Measurements from ENCODE around the gene PCDHGB7.
A peak's percentile ranks its signal among the peaks of the same experiment; 100 is the strongest.
"Not testable (repeated sequence)": the region's sequence is repeated elsewhere in the genome, so short reads cannot be mapped to it uniquely, and the experiment has no call there.

Gene PCDHGB7

DNA sequence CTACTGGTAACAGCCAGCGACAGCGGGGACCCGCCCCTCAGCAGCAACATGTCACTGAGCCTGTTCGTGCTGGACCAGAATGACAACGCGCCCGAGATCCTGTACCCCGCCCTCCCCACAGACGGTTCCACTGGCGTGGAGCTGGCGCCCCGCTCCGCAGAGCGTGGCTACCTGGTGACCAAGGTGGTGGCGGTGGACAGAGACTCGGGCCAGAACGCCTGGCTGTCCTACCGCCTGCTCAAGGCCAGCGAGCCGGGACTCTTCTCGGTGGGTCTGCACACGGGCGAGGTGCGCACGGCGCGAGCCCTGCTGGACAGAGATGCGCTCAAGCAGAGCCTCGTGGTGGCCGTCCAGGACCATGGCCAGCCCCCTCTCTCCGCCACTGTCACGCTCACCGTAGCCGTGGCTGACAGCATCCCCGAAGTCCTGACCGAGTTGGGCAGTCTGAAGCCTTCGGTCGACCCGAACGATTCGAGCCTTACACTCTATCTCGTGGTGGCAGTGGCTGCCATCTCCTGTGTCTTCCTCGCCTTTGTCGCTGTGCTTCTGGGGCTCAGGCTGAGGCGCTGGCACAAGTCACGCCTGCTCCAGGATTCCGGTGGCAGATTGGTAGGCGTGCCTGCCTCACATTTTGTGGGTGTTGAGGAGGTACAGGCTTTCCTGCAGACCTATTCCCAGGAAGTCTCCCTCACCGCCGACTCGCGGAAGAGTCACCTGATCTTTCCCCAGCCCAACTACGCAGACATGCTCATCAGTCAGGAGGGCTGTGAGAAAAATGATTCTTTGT is 22.9 kb upstream of the PCDHGB7 start:
- DNase-seq (ENCODE audit: low read depth in 3 of 3, low spot score in 1 of 3) = not testable (repeated sequence)

DNA sequence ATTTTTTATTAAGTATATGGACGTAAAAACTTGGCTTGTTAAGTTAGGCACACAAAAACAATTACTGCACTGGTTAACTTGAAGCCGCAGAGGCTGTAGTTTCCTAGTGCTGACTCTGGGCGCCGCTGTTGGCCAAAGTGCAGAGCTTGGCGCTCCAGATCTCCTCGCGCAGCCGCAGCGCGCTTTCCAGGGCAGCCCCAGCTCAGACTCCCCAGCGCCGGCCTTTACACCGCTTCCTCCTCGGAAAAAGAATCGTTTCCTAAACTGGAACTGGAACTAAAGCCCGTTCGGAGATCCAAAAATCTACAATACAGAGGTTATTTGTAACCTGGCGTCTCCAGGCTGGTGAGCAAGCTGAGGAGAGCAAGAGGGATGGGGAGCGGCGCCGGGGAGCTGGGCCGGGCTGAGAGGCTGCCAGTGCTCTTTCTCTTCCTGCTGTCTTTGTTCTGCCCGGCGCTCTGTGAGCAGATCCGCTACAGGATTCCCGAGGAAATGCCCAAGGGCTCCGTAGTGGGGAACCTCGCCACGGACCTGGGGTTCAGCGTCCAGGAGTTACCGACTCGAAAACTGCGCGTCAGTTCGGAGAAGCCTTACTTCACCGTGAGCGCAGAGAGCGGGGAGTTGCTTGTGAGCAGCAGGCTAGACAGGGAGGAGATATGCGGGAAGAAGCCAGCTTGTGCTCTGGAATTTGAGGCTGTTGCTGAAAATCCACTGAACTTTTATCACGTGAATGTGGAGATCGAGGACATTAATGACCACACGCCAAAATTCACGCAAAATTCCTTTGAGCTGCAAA is 19.5 kb upstream of the PCDHGB7 start, which contains the start of gene PCDHGB5:
Gene PCDHGB5, plus strand, starts transcription at position 192 of the 796 bp plus-strand sequence. Its CDS starts 181 bp downstream, at position 373.
- DNase-seq (ENCODE audit: low read depth in 3 of 3, low spot score in 1 of 3) = not testable (repeated sequence)

DNA sequence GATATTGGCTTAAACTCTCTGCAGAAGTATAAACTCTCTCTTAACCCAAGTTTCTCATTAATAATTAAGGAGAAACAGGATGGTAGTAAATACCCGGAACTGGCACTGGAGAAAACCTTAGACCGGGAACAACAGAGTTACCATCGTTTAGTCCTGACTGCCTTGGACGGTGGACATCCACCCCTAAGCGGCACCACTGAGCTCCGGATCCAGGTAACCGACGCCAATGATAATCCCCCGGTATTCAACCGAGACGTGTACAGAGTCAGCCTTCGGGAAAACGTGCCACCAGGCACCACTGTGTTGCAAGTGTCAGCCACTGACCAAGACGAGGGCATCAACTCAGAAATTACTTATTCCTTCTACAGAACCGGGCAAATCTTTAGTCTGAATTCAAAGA is 18.9 kb upstream of the PCDHGB7 start:
- no peak for DNase-seq (ENCODE audit: low read depth in 3 of 3, low spot score in 1 of 3)

DNA sequence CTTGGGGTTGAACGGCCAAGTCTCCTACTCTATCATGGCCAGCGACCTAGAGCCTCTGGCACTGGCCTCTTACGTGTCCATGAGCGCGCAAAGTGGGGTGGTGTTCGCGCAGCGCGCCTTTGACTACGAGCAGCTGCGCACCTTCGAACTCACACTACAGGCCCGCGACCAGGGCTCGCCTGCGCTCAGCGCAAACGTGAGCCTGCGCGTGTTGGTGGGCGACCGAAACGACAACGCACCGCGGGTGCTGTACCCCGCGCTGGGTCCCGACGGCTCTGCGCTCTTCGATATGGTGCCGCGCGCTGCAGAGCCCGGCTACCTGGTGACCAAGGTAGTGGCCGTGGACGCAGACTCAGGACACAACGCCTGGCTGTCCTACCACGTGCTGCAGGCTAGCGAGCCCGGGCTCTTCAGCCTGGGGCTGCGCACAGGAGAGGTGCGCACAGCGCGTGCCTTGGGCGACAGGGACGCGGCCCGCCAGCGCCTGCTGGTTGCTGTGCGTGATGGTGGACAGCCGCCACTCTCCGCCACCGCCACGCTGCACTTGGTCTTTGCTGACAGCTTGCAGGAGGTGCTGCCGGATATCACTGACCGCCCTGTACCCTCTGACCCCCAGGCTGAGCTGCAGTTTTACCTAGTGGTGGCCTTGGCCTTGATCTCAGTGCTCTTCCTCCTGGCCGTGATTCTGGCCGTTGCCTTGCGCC is 17.8 kb upstream of the PCDHGB7 start:
- no peak for DNase-seq (ENCODE audit: low read depth in 3 of 3, low spot score in 1 of 3)

DNA sequence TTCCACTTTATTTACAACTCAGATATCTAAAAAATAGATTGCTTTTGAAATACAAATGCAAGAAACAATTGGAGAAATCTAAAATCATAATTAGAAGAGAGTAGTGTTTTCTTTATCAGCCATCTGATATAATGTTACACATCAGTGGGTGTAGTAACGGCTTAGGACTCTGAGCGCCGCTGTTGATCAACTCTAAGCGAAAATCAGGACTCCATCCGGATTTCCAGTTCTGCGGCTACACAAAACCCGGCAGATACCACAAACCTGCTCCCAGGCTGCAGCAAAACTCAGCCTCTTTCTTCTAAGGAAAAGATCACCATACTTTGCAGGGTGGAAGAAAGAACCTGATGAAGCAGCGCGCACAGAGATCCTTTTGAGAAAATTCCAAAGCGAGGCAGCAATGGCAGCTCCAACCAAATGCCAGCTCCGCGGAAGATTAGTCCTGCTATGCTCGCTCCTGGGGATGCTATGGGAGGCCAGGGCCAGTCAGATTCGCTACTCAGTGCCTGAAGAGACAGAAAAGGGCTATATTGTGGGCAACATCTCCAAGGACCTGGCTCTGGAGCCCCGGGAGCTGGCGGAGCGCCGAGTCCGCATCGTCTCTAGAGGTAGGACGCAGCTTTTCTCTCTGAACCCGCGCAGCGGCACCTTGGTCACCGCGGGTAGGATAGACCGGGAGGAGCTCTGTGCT is 14.8 kb upstream of the PCDHGB7 start, which contains the start of gene PCDHGA9:
Gene PCDHGA9, plus strand, starts transcription at position 226 of the 691 bp plus-strand sequence. Its CDS starts 175 bp downstream, at position 401.
- no peak for DNase-seq (ENCODE audit: low read depth in 3 of 3, low spot score in 1 of 3)

DNA sequence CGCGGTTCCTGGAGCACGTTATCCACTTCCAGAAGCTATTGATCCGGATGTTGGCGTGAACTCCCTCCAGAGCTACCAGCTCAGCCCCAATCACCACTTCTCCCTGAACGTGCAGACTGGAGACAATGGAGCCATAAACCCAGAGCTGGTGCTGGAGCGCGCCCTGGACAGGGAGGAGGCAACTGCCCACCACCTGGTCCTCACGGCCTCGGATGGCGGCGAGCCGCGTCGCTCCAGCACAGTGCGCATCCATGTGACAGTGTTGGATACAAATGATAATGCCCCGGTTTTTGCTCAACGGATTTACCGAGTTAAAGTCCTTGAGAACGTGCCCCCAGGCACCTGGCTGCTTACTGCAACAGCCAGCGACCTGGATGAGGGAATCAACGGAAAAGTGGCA is 14.1 kb upstream of the PCDHGB7 start:
- no peak for DNase-seq (ENCODE audit: low read depth in 3 of 3, low spot score in 1 of 3)

DNA sequence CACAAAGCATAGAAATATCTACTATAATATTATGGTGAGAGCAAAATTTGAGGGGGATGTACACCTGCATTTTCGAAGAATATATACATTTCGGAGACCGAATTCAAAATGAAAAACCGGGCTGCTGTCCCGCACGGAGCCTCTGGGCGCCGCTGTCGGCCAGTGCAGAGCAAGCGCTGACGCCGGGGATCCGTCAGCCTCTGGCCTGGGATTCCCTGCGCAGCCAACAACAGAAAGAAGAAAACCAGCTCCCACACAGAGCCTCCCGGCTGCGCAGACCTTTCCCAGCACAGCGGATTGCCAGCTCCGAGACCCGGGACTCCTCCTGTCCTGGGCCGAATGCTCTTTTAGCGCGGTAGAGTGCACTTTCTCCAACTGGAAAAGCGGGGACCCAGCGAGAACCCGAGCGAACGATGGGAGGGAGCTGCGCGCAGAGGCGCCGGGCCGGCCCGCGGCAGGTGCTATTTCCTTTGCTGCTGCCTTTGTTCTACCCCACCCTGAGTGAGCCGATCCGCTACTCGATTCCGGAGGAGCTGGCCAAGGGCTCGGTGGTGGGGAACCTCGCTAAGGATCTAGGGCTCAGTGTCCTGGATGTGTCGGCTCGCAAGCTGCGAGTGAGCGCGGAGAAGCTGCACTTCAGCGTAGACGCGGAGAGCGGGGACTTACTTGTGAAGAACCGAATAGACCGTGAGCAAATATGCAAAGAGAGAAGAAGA is 9.5 kb upstream of the PCDHGB7 start, which contains the start of gene PCDHGB6:
Gene PCDHGB6, plus strand, starts transcription at position 232 of the 716 bp plus-strand sequence. Its CDS starts 182 bp downstream, at position 414.
- not testable (repeated sequence) for DNase-seq (ENCODE audit: low read depth in 3 of 3, low spot score in 1 of 3)

DNA sequence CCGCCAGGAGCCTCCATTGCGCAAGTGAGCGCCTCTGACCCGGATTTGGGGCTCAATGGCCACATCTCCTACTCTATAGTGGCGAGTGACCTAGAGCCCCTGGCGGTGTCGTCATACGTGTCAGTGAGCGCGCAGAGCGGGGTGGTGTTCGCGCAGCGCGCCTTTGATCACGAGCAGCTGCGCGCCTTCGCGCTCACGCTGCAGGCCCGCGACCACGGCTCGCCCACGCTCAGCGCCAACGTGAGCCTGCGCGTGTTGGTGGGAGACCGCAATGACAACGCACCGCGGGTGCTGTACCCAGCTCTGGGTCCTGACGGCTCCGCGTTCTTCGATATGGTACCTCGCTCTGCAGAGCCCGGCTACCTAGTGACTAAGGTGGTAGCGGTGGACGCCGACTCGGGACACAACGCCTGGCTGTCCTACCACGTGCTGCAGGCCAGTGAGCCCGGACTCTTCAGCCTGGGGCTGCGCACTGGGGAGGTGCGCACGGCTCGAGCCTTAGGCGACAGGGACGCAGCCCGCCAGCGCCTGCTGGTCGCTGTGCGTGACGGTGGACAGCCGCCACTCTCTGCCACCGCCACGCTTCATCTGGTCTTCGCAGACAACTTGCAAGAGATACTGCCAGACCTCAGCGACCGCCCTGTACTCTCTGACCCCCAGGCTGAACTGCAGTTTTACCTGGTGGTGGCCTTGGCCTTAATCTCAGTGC is 7.7 kb upstream of the PCDHGB7 start:
- DNase-seq (ENCODE audit: low read depth in 3 of 3, low spot score in 1 of 3) = no peak

DNA sequence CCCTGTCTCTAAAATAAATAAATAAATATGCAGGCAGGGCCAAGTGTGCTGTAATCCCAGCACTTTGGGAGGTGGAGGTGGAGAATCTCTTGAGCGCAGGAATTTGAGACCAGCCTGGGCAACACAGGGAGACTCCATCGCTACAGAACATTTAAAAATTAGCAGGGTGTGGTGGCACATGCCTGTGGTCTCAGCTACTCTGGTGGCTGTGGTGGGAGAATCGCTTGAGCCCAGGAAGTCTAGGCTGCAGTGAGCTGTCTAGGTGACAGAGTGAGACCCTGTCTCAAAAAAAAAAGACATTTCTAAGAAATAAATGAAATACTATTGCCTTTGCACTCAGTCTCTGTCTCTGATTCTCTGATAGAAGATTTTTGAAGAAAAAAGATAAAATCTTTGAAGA is 5.9 kb upstream of the PCDHGB7 start:
- no peak for DNase-seq (ENCODE audit: low read depth in 3 of 3, low spot score in 1 of 3)

DNA sequence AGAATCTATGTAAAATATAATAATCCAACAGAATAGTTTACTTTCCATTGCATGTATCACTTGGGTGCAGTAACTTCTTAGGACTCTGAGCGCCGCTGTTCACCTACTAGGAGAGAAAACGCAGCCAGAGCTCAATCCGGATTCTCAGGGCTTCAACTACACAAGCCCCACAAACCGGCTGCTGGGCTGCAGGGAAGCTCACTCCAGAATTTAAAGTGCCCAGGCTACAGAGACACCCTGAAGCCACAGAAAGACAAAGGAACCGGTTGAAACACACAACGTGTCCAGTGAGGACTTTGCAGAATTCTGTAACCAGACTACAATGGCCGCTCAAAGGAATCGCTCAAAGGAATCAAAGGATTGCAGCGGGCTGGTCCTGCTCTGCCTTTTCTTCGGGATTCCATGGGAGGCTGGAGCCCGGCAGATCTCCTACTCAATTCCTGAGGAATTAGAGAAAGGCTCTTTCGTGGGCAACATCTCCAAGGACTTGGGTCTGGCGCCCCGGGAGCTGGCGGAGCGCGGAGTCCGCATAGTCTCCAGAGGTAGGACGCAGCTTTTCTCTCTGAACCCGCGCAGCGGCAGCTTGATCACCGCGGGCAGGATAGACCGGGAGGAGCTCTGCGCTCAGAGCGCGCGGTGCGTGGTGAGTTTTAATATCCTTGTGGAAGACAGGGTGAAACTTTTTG is 4.5 kb upstream of the PCDHGB7 start, which contains the start of gene PCDHGA10:
Gene PCDHGA10, plus strand, starts transcription at position 134 of the 686 bp plus-strand sequence. Its CDS starts 189 bp downstream, at position 323.
- DNase-seq (ENCODE audit: low read depth in 3 of 3, low spot score in 1 of 3) = peak in 2 of 3 donors; percentile 13 to 37

DNA sequence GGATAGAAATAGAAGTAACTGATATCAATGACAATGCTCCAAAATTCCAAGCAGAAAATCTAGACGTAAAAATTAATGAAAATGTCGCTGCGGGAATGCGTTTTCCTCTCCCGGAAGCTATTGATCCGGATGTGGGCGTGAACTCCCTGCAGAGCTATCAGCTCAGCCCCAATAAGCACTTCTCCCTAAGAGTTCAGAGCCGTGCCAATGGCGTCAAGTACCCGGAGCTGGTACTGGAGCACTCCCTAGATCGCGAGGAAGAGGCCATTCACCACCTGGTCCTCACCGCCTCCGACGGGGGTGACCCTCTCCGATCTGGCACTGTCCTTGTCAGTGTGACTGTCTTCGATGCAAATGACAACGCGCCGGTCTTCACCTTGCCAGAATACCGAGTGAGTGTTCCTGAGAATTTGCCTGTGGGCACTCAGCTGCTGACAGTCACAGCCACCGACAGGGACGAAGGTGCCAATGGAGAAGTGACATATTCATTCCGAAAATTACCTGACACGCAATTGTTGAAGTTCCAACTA is 3.9 kb upstream of the PCDHGB7 start:
- no peak for DNase-seq (ENCODE audit: low read depth in 3 of 3, low spot score in 1 of 3)

DNA sequence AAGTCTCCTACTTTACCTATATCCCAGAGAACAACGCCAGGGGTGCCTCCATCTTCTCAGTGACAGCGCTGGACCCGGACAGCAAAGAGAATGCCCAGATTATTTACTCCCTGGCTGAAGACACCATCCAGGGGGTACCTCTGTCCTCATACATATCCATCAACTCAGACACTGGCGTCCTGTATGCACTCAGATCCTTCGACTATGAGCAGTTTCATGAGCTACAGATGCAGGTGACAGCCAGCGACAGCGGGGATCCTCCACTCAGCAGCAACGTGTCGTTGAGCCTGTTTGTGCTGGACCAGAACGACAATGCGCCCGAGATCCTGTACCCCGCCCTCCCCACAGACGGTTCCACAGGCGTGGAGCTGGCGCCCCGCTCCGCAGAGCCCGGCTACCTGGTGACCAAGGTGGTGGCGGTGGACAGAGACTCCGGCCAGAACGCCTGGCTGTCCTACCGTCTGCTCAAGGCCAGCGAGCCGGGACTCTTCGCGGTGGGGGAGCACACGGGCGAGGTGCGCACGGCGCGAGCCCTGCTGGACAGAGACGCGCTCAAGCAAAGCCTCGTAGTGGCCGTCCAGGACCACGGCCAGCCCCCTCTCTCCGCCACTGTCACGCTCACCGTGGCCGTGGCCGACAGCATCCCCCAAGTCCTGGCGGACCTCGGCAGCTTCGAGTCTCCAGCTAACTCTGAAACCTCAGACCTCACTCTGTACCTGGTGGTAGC is 2.8 kb upstream of the PCDHGB7 start:
- DNase-seq (ENCODE audit: low read depth in 3 of 3, low spot score in 1 of 3) = not testable (repeated sequence)

DNA sequence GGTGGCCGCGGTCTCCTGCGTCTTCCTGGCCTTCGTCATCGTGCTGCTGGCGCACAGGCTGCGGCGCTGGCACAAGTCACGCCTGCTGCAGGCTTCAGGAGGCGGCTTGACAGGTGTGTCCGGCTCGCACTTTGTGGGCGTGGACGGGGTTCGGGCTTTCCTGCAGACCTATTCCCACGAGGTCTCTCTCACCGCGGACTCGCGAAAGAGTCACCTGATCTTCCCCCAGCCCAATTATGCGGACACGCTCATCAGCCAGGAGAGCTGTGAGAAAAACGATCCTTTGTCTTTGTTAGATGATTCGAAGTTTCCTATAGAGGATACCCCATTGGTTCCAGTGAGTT is 2.2 kb upstream of the PCDHGB7 start:
- DNase-seq (ENCODE audit: low read depth in 3 of 3, low spot score in 1 of 3) = not testable (repeated sequence)

DNA sequence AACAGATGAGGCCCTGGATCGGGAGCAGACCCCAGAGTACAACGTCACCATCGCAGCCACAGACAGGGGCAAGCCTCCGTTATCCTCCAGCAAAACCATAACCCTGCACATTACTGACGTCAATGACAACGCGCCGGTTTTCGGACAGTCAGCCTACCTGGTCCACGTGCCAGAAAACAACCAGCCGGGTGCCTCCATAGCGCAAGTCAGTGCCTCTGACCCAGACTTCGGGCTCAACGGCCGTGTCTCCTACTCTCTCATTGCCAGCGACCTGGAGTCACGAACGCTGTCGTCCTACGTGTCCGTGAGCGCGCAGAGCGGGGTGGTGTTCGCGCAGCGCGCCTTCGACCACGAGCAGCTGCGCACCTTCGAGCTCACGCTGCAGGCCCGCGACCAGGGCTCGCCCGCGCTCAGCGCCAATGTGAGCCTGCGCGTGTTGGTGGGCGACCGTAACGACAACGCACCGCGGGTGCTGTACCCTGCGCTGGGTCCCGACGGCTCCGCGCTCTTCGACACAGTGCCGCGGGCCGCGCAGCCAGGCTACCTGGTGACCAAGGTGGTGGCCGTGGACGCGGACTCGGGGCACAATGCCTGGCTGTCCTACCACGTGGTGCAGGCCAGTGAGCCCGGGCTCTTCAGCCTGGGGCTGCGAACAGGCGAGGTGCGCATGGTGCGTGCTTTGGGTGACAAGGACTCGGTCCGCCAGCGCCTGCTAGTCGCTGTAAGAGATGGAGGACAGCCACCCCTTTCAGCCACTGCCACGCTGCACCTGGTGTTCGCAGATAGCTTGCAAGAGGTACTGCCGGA is 1.8 kb downstream of the PCDHGB7 start:
- DNase-seq (ENCODE audit: low read depth in 3 of 3, low spot score in 1 of 3) = no peak

DNA sequence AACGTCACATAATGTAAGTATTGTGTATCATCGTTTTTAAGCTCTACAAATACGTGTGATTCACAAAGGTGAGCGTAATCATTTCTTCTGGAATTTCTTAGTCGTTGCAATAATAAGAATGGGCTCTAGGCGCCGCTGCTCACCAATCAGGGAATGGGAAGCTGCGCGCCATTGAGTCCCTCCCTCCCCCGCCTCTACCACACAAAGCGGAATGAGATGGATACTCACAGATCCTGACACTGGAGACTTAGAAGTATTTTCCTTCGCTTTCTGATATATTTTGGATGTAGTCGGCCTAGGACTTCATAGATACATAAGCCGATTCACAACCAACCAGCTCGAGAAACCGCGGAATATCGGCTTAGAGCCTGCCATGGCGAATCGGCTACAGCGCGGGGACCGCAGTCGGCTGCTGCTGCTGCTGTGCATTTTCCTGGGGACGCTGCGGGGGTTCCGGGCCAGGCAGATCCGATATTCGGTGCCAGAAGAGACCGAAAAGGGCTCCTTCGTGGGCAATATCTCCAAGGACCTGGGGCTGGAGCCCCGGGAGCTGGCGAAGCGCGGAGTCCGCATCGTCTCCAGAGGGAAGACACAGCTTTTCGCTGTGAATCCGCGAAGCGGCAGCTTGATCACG is 3.5 kb downstream of the PCDHGB7 start, which contains the start of gene PCDHGA11:
Gene PCDHGA11, plus strand, starts transcription at position 197 of the 634 bp plus-strand sequence. Its CDS starts 177 bp downstream, at position 374.
- DNase-seq (ENCODE audit: low read depth in 3 of 3, low spot score in 1 of 3) = no peak

DNA sequence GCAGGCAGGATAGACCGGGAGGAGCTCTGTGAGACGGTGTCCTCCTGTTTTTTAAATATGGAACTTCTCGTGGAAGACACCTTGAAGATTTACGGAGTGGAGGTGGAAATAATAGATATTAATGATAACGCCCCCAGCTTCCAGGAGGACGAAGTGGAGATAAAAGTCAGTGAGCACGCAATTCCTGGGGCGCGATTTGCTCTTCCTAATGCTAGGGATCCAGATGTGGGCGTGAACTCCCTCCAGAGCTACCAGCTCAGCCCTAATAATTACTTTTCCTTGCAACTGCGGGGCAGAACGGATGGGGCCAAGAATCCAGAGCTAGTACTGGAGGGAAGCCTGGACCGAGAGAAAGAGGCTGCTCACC is 4.0 kb downstream of the PCDHGB7 start:
- no peak for DNase-seq (ENCODE audit: low read depth in 3 of 3, low spot score in 1 of 3)

All from stimulated activated CD4-positive, alpha-beta T cell treated with anti-CD3 and anti-CD28 coated beads, TNF-alpha, amount 100 ng/mL, for 1 hour (primary cell).